GM12878 (cell line): ENCODE data around the gene MTSS2. TPM values are rescaled to one million over a fixed set of nuclear protein-coding genes. Genes with fewer than 3 reads are reported as not detected.

Source experiments
- ATAC-seq: fragments of 200-7000 bp; cut with Tn5 transposase; 3 replicates; pipeline ENCODE4 v1.9.1; 2020; ENCODE audit warnings: mild to moderate bottlenecking, moderate library complexity
- BruUV-seq: library from RNA; stranded (reverse); fragments of 400-500 nt; replicated peaks from 2 replicates; lab custom pipeline; 2021; lab: Mats Ljungman, UMichigan
- CTCF ChIA-PET: fragments of 300-600 bp; sonication (Branson Sonifier 250); formaldehyde crosslinking; extraction: SDS; loops from one replicate; lab custom pipeline; 2021; ENCODE audit warnings: inconsistent platforms; lab: Yijun Ruan, JAX
- POLR2A ChIA-PET: fragments of 350-600 bp; formaldehyde crosslinking; extraction: SDS; loops from one replicate; lab custom pipeline; 2021; ENCODE audit warnings: inconsistent platforms; lab: Charles Lee
- RAD21 ChIA-PET: fragments of 300-600 bp; sonication (Branson Sonifier 250); formaldehyde crosslinking; loops from one replicate; lab custom pipeline; 2023; ENCODE audit warnings: antibody characterized with exemption; ENCODE audit not compliant: unreplicated experiment; lab: Charles Lee
- SMC1A ChIA-PET: fragments of 300-600 bp; sonication (Branson Sonifier 250); formaldehyde crosslinking; loops from one replicate; lab custom pipeline; 2023; ENCODE audit not compliant: unreplicated experiment, uncharacterized antibody; lab: Charles Lee
- DNase-seq: peaks from one replicate; pipeline ENCODE4 v3.0.0-alpha.2; 2011; ENCODE audit warnings: low read depth, low spot score
- FAIRE-seq: peaks from 3 replicates; lab custom pipeline; 2011; peaks lifted over from hg19 to GRCh38; lab: Jason Lieb, UNC
- H2AFZ ChIP-seq: 2 replicates; pipeline ENCODE4 v1.6.0; 2011; ENCODE audit warnings: low read depth, low read length, control low read depth; ENCODE audit not compliant: control insufficient read depth
- H3K27ac ChIP-seq: 2 replicates; pipeline ENCODE4 v1.5.1; 2011; ENCODE audit warnings: control low read depth; ENCODE audit not compliant: control insufficient read depth, insufficient read depth
- H3K27me3 ChIP-seq, 2 experiments: replicated peaks in 1 of 2; 2 replicates each; pipeline versions ENCODE4 v1.6.0 to v1.6.1; 2011; ENCODE audit warnings: low read length in 1 of 2; ENCODE audit not compliant: control insufficient read depth in 2 of 2, insufficient read depth in 2 of 2
- H3K36me3 ChIP-seq, 2 experiments: 2 replicates each; pipeline ENCODE4 v1.5.1; 2011; ENCODE audit warnings: low read length in 1 of 2; ENCODE audit not compliant: control insufficient read depth in 2 of 2, insufficient read depth in 2 of 2
- H3K4me1 ChIP-seq: 2 replicates; pipeline ENCODE4 v1.6.1; 2011; ENCODE audit warnings: mild to moderate bottlenecking, low read length, moderate library complexity, mixed read lengths; ENCODE audit not compliant: control insufficient read depth, insufficient read depth
- H3K4me2 ChIP-seq: 2 replicates; pipeline ENCODE4 v1.6.0; 2011; ENCODE audit warnings: control low read depth; ENCODE audit not compliant: control insufficient read depth, insufficient read depth
- H3K4me3 ChIP-seq: fragments of 200-600 bp; sonication (generic); 2 replicates; pipeline ENCODE4 v1.5.1; 2016
- H3K79me2 ChIP-seq: 2 replicates; pipeline ENCODE4 v1.6.0; 2011; ENCODE audit warnings: low read length; ENCODE audit not compliant: control insufficient read depth, insufficient read depth
- H3K9ac ChIP-seq: 2 replicates; pipeline ENCODE4 v1.8.0; 2011; ENCODE audit warnings: low read length, control low read depth, mixed read lengths; ENCODE audit not compliant: control insufficient read depth, insufficient read depth
- H3K9me3 ChIP-seq: replicated peaks from 3 replicates; pipeline ENCODE4 v1.5.1; 2011; ENCODE audit warnings: mild to moderate bottlenecking, low read length; ENCODE audit not compliant: control insufficient read depth, insufficient read depth
- H4K20me1 ChIP-seq: 2 replicates; pipeline ENCODE4 v1.6.0; 2011; ENCODE audit not compliant: control insufficient read depth, insufficient read depth
- BCL11A ChIP-seq: IDR thresholded peaks from 2 replicates; pipeline ENCODE4 v1.6.1; 2011; ENCODE audit warnings: low read depth, low read length
- CHD2 ChIP-seq: IDR thresholded peaks from 2 replicates; pipeline ENCODE4 v1.6.1; 2011; ENCODE audit warnings: low read depth, low read length, improper control_type of control experiment, borderline replicate concordance
- HDAC6 ChIP-seq: fragments of 200-600 bp; sonication (generic); IDR thresholded peaks from one replicate; pipeline ENCODE4 v1.8.0; 2017; ENCODE audit warnings: antibody characterized with exemption; ENCODE audit not compliant: unreplicated experiment
- KAT2A ChIP-seq: conservative IDR thresholded peaks from 2 replicates; pipeline ENCODE4 v1.6.1; 2011; ENCODE audit warnings: low read depth, low read length; ENCODE audit not compliant: control insufficient read depth
- NFYA ChIP-seq: IDR thresholded peaks from 2 replicates; pipeline ENCODE4 v1.6.1; 2011; ENCODE audit warnings: low read depth, mild to moderate bottlenecking, low read length, improper control_type of control experiment, borderline replicate concordance
- NR2F1 ChIP-seq: fragments of 450-650 bp; conservative IDR thresholded peaks from 2 replicates; pipeline ENCODE4 v1.6.1; 2017; ENCODE audit warnings: mild to moderate bottlenecking
- POLR2AphosphoS5 ChIP-seq: IDR thresholded peaks from 2 replicates; pipeline ENCODE4 v1.6.1; 2011; ENCODE audit warnings: mild to moderate bottlenecking, low read length, inconsistent platforms
- RAD51 ChIP-seq: fragments of 450-650 bp; IDR thresholded peaks from 2 replicates; pipeline ENCODE4 v1.6.1; 2016; ENCODE audit warnings: moderate library complexity, mild to moderate bottlenecking, inconsistent platforms
- RB1 ChIP-seq: fragments of 450-650 bp; formaldehyde crosslinking; IDR thresholded peaks from 2 replicates; pipeline ENCODE4 v1.6.1; 2017; ENCODE audit warnings: mild to moderate bottlenecking, borderline replicate concordance
- RBBP5 ChIP-seq: fragments of 200-600 bp; sonication (generic); conservative IDR thresholded peaks from 2 replicates; pipeline ENCODE4 v1.6.1; 2016
- SPI1 ChIP-seq: IDR thresholded peaks from 2 replicates; pipeline ENCODE4 v1.6.1; 2011; ENCODE audit warnings: low read depth, mild to moderate bottlenecking, low read length, moderate library complexity, borderline replicate concordance; ENCODE audit not compliant: insufficient read depth
- TAF1 ChIP-seq: IDR thresholded peaks from 2 replicates; pipeline ENCODE4 v1.6.1; 2011; ENCODE audit warnings: mild to moderate bottlenecking, low read depth, low read length, borderline replicate concordance
- TCF12 ChIP-seq: IDR thresholded peaks from 2 replicates; pipeline ENCODE4 v1.6.1; 2011; ENCODE audit warnings: low read depth, mild to moderate bottlenecking, low read length
- TCF3 ChIP-seq: IDR thresholded peaks from 2 replicates; pipeline ENCODE4 v1.6.1; 2012; ENCODE audit warnings: low read depth, mild to moderate bottlenecking, low read length, borderline replicate concordance; ENCODE audit not compliant: insufficient read depth
- ZNF274 ChIP-seq: IDR thresholded peaks from one replicate; pipeline ENCODE4 v1.8.0; 2011; ENCODE audit not compliant: insufficient read length, insufficient read depth
- WGBS: methylation state at CpG from one replicate; pipeline ENCODE4 v1.1.6; 2016; ENCODE audit warnings: low lambda C conversion rate; ENCODE audit not compliant: insufficient replicate concordance, insufficient coverage; ENCODE audit errors: missing lambda C conversion rate; 5-methylcytosine and 5-hydroxymethylcytosine counted together
- in situ Hi-C: fragments of 300-500 bp; cut with MboI; formaldehyde crosslinking; loops from 9 replicates; pipeline ENCODE4 v1.14.3; 2018; ENCODE audit warnings: mixed read lengths
- intact Hi-C: fragments of 100-400 bp; cut with micrococcal nuclease; formaldehyde crosslinking; loops from one replicate; pipeline ENCODE4 v1.14.2; 2022; ENCODE audit not compliant: unreplicated experiment
- polyA plus RNA-seq, 11 experiments: library from polyadenylated mRNA; depleted of rRNA in 4 of 11; unstranded in 6 of 11; stranded (reverse) in 5 of 11; fragments of >200 nt; fragmentation: Nextera tagmentation in 4 of 11; fragmentation: Illumina TruSeq in 1 of 11; extraction: Ambion mirVana in 4 of 11; extraction: Trizol in 1 of 11; gene quantifications; 1 replicate in 1 of 11; 2 replicates in 10 of 11; pipeline versions ENCODE4 v1.2.1 to v1.2.3, GENCODE V29; 2011 to 2016; ENCODE audit warnings: inconsistent platforms in 2 of 11, missing spikeins in 2 of 11, low read depth in 1 of 11
- total RNA-seq, 4 experiments: library from RNA; depleted of rRNA in 3 of 4; stranded (reverse); fragments of >200 nt in 3 of 4; fragmentation: Illumina TruSeq in 1 of 4; extraction: Trizol in 1 of 4; gene quantifications; 2 replicates each; pipeline versions ENCODE4 v1.2.1 to v1.2.3, GENCODE V29; 2013 to 2021
- TF ChIP-seq, protein P1 (sequence below): fragments of 450-650 bp; formaldehyde crosslinking; IDR thresholded peaks from 2 replicates; pipeline ENCODE4 v1.4.0; 2022; ENCODE audit warnings: mild to moderate bottlenecking, moderate library complexity
- TF ChIP-seq, protein P2 (sequence below): IDR thresholded peaks from 2 replicates; pipeline ENCODE4 v1.6.1; 2012; ENCODE audit warnings: low read depth, low read length, improper control_type of control experiment

MTSS2 gene
- total and polyA plus RNA-seq, 10 of the 15 experiments (the other 5 are each of a cell fraction or from before 2014, with no cell fraction given): under 0.01 to 0.51 (median 0.14) TPM; not detected in 4

DNA sequence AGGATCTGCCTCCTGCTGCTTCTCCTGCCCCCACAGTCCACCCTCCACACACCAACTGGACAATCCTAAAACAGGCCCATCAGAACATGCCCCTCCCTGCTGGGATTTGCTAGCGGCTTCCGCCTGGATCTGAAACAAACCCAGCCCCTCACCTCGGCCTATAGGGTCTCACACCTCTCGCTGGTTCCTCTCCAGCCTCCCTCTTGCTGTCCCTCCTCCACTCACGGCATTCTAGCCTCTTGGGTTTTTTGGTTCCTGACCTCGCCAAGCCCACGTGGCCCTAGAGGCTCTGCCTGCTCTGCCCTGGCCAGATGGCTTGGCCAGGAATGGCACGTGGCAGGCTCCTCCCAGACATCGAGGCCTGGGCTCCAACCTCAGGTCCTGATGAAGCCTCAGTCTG lies 15.7 kb upstream of the MTSS2 start:
- H3K36me3 ChIP-seq: no peaks in the 10 kb centered on the region; a peak in 3 of 4 replicates
- H3K4me2 ChIP-seq: no peak overlapping the region
- BruUV-seq: no TSS peak
- H3K27ac ChIP-seq: no peak overlapping the region
- H3K27me3 ChIP-seq: no peaks in the 10 kb centered on the region
- no peaks in the 10 kb centered on the region for H3K4me1 ChIP-seq
- H3K4me3 ChIP-seq: no peak overlapping the region
- H3K79me2 ChIP-seq: no peaks in the 10 kb centered on the region
- intact Hi-C loops (no loop called here), in situ Hi-C loops (no loop called here)
- 94% methylated on average over 9 of the region's 9 CpGs for WGBS
- H3K9ac ChIP-seq: no peak overlapping the region
- ChIA-PET CTCF (no interaction called here), RAD21 (no interaction called here), POLR2A (no interaction called here), SMC1A (no interaction called here)
- no peak for ATAC-seq
- H4K20me1 ChIP-seq: no peaks in the 10 kb centered on the region
- no peaks in the 10 kb centered on the region for H3K9me3 ChIP-seq
- DNase-seq: no peak
- H2AFZ ChIP-seq: no peak overlapping the region
- FAIRE-seq: no peak
- TF ChIP-seq KAT2A: no peak
- TF ChIP-seq, protein P1, sequence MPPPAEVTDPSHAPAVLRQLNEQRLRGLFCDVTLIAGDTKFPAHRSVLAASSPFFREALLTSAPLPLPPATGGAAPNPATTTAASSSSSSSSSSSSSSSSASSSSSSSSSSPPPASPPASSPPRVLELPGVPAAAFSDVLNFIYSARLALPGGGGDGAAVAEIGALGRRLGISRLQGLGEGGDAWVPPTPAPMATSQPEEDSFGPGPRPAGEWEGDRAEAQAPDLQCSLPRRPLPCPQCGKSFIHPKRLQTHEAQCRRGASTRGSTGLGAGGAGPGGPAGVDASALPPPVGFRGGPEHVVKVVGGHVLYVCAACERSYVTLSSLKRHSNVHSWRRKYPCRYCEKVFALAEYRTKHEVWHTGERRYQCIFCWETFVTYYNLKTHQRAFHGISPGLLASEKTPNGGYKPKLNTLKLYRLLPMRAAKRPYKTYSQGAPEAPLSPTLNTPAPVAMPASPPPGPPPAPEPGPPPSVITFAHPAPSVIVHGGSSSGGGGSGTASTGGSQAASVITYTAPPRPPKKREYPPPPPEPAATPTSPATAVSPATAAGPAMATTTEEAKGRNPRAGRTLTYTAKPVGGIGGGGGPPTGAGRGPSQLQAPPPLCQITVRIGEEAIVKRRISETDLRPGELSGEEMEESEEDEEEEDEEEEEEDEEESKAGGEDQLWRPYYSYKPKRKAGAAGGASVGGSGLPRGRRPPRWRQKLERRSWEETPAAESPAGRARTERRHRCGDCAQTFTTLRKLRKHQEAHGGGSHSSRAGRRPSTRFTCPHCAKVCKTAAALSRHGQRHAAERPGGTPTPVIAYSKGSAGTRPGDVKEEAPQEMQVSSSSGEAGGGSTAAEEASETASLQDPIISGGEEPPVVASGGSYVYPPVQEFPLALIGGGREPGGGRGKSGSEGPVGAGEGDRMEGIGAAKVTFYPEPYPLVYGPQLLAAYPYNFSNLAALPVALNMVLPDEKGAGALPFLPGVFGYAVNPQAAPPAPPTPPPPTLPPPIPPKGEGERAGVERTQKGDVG (CRISPR knock-in tag): no peak
- TF ChIP-seq SPI1: no peak
- no peak for TF ChIP-seq NR2F1
- no peak for TF ChIP-seq RAD51
- no peak for TF ChIP-seq TCF3
- no peak for TF ChIP-seq CHD2
- no peak for TF ChIP-seq TAF1
- TF ChIP-seq NFYA: no peak
- no peak for TF ChIP-seq ZNF274
- TF ChIP-seq BCL11A: no peak
- no peak for TF ChIP-seq TCF12
- no peak for TF ChIP-seq POLR2AphosphoS5
- TF ChIP-seq HDAC6: no peak
- TF ChIP-seq, protein P2, sequence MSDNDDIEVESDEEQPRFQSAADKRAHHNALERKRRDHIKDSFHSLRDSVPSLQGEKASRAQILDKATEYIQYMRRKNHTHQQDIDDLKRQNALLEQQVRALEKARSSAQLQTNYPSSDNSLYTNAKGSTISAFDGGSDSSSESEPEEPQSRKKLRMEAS: no peak
- TF ChIP-seq RB1: no peak
- TF ChIP-seq RBBP5: no peak
- TF ChIP-seq, all 136 proteins: peak for 0
